Jurkat, Clone E6-1 (cell line): Measurements from ENCODE around the gene WDR1.

ENCODE experiments used
- DNase-seq: peaks from one replicate; pipeline ENCODE4 v3.0.0-alpha.2; 2011; ENCODE audit warnings: low read depth, low spot score
- H3K4me3 ChIP-seq: 2 replicates; pipeline ENCODE4 v1.5.1; 2011; ENCODE audit warnings: mild to moderate bottlenecking, low read length, control low read depth, moderate library complexity

WDR1 gene

DNA sequence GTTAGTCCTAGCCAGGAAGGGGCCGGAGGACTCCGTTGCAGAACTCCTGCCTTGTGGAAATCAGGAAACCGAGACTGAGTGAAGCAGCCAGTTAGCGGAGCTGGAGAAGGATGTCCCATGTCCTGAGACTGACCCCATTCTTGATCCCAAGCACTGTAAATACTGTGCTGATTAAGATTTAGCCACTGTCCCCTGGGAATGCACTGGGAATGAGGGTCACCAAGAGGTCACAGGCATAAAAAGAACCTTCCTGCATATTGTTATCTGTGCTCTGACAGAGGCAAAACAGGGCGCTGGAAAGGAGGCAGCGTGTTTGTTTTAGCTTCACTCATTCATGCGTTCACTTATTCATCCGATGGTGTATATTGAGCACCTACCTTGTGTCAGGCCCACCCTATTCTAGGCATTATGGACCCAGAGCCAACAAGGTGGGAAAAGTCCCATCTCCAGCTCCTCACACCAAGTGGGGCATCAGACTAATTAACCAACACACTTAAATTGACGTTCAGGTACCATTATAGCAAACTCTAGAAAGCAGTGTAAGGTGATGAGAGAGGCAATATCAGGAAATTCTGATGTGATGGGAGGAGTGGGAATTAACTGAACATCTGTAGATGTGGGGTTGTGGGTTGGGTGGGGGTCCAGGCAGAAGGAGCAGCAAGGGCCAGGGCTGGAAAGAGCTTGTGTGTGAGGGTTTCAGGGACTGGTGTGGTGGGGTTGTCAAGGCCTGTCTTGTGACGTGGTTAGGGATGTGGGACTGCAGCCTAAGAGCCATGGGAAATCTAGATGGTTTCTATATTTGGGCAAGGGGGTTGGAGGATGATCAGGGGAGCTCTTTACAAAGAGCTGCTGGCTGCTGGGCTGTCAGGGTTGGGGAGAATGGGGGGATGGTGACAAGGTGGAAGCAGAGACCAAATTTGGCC, 84.7 kb downstream of the WDR1 start:
- DNase-seq = no peak
- H3K4me3 ChIP-seq = no peak overlapping the region

DNA sequence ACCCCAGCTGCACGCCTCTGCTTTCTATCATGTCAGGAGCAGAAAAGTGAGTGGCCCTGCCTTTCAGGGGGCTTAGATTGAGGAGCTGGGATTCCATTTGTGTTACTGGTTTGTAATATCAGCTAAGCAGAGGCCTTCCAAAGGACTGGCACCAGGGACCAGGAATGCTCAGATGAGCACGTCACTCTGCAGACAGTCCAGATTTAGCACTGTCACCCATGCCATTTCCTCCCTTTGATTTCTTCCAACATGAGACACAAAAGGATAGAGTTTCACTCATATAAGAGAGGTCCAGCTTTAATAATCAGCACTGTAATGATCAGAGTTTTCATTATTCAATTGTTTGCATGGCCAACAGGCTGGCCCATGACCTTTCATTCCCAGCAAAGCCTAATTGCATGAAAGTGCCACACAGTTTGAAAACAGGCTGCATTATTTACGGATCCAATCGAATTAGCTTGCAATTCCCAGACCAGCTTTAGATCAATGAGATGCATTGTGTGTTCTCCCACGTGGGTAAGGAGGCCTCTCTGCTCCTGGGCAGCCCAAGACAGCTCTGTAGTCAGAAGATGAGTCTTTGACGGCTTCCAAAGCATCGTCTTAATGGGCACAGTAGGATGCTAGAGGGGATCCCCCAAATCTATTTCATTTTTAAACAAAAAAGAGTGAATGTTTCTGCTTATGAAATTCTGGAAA, 85.5 kb downstream of the WDR1 start:
- no peak overlapping the region for H3K4me3 ChIP-seq
- no peak for DNase-seq

DNA sequence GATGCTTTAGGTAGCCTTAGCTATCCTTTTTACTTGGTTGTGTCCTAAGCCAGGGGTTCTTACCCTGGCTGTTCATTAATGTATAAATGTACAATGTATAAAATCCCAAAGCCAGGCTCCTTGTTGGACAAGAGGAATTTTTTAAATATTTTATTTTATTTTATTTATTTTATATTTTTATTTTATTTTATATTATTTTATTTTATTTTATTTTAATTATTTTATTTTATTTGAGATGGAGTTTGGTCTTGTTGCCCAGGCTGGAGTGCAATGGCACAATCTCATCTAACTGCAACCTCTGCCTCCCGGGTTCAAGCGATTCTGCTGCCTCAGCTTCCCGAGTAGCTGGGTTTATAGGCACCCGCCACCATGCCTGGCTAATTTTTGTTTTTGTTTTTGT, 87.2 kb downstream of the WDR1 start:
- DNase-seq = no peak
- H3K4me3 ChIP-seq = no peak overlapping the region

DNA sequence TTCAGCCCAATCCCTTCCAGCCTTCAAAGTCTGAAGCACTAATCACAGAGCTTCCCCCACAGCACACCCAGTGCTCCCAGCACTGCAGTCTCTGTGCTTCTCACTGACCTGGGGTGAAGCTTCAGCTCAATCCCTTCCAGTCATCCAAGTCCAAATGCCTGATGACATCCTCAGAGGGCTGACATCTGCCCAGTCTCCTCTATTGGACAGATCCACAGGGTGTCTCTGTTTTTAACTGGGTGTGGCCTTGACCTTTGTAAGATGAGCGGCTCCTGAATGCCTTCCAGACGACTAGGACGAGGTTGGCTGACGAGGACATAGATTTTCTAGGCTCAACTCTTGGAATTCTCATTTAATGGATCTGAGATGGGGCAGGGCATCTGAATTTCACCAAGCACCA, 87.7 kb downstream of the WDR1 start:
- H3K4me3 ChIP-seq = no peak overlapping the region
- no peak for DNase-seq

DNA sequence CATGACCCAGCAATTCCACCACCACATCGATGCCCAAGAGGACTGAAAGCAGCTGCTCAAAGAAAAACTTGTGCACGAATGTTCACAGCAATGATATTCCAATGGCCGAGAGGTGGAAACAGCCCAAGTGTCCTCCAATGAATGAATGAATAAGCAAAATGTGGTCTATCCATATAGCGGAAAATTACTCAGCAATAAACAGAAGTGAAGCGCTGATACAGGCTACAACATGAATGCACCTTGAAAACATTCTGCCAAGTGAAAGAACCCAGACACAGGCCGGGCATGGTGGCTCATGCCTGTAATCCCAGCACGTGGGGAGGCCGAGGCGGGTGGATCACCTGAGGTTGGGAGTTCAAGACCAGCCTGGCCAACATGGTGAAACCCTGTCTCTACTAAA, 90.1 kb downstream of the WDR1 start:
- H3K4me3 ChIP-seq = no peak overlapping the region
- DNase-seq = no peak

DNA sequence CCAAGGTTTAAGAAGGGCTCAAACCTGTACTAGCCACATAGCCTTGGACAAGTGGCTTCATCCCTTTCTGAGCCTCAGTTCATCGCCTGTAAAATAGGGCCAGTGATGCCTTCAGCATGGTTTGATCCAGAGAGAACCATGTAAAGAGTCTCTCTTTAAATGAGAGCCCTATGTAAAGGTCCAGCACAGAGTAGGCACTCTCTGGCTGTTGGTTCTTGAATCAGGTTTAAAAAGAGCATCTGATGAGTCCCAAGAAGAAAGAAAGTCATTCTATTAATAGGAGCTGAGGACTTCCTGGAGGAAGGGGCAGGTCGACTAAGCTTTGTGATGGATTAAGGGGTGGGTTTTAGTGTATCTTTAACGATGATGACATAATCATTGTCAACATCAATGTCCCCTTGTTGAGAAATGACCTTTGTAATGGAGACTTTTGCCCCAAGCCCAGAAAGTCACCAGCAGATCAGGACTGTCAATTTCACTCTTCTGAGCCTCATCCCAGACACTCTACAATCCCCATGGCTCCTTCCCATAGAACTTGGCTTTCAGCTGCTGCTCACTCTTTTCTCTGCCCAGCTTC, 91.3 kb downstream of the WDR1 start:
- H3K4me3 ChIP-seq = no peak overlapping the region
- no peak for DNase-seq
